GM12891 (cell line): Measurements from ENCODE around the gene EML1.

Source experiments
- DNase-seq: peaks from one replicate; pipeline ENCODE4 v3.0.0; 2011; ENCODE audit warnings: low spot score; ENCODE audit not compliant: insufficient read length
- FAIRE-seq: peaks from 2 replicates; lab custom pipeline; 2011; peaks lifted over from hg19 to GRCh38; lab: Jason Lieb, UNC
- PAX5 ChIP-seq: IDR thresholded peaks from 2 replicates; pipeline ENCODE4 v1.6.1; 2011; ENCODE audit warnings: low read length, moderate library complexity, mild to moderate bottlenecking; ENCODE audit not compliant: insufficient read depth, severe bottlenecking
- POLR2A ChIP-seq: IDR thresholded peaks from 2 replicates; pipeline ENCODE4 v1.6.1; 2011; ENCODE audit warnings: low read depth, low read length, control low read depth
- POLR2AphosphoS5 ChIP-seq: IDR thresholded peaks from 2 replicates; pipeline ENCODE4 v1.6.1; 2011; ENCODE audit warnings: low read depth, low read length, control low read depth
- POU2F2 ChIP-seq: IDR thresholded peaks from 2 replicates; pipeline ENCODE4 v1.6.1; 2011; ENCODE audit warnings: low read depth, mild to moderate bottlenecking, control low read depth, low read length, moderate library complexity
- SPI1 ChIP-seq: IDR thresholded peaks from 2 replicates; pipeline ENCODE4 v1.6.1; 2011; ENCODE audit warnings: low read depth, low read length, control low read depth
- TAF1 ChIP-seq: IDR thresholded peaks from 2 replicates; pipeline ENCODE4 v1.6.1; 2011; ENCODE audit warnings: low read depth, low read length, control low read depth

The EML1 gene

DNA sequence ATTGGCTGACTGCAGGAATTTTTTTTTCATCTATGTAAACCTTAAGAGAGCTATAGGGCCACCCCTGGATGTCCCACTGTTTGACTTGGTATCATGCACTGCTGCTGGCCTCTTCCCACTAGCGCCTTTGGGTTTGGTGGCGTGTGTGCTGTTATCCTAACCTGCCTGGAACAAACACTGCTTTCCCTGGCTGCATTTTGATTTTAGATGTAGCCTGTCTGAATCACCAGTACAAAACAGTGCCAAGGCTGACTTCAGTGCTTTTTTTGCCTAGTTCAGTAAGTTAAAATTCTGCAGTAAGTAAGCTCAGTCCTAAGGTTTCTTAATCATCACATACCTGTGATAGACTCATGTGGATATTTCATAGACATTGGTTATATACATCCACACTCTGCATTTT lies 99.2 kb downstream of the EML1 start:
- FAIRE-seq (no peak), DNase-seq (no peak)
- TF ChIP-seq POLR2AphosphoS5, result no peak
- no peak for TF ChIP-seq POU2F2
- no peak for TF ChIP-seq PAX5
- TF ChIP-seq SPI1, result no peak
- TF ChIP-seq POLR2A, result no peak
- TF ChIP-seq TAF1, result no peak

DNA sequence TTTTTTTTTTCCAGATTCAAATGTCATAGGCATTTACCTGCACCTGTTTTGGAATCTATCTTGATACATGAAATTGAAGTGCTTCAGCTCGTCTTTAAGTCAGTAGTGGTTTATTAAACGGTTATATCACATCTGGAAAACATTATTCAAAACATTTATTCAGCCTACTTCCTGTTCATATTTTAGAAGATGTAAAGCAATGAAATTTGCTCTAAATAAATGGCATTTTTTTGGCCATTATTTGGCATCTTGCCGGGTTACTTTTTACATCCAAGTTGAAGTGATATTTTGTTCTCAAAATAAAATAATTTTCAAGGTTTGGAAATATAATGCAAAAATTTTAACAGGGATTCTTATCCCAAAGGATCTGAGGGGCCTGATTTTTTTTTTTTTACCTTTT lies 103.1 kb downstream of the EML1 start:
- FAIRE-seq (no peak), DNase-seq (no peak)
- TF ChIP-seq POU2F2 (no peak), PAX5 (no peak), TAF1 (no peak), SPI1 (no peak), POLR2AphosphoS5 (no peak), POLR2A (no peak)

DNA sequence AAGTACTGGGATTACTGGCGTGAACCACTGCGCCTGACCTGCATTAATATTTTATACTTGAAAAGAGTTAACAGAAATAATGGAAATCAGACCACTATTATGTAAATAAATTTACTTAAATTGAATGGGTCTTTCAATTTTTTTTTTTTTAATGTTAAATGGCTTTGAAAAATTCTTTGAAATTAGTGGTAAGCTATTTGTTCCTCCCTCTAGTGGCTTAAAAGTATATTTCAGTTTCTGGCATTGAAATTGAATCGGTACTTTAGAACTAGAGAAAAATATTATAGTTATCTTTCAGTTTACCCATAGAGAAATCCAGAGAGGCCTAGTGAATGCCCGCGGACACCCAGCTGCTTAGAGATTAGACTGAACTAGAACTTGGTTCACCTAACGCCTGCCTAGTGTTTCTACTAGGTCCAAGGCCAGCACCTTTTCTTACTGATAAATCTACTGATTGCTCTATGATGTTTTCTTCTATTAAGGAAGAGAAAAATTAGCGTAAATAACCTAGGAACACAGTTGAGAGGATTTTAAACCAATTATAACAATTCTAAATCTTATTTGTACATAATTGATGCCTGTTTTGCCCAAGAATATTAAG lies 106.5 kb downstream of the EML1 start:
- no peak for FAIRE-seq
- no peak for DNase-seq

DNA sequence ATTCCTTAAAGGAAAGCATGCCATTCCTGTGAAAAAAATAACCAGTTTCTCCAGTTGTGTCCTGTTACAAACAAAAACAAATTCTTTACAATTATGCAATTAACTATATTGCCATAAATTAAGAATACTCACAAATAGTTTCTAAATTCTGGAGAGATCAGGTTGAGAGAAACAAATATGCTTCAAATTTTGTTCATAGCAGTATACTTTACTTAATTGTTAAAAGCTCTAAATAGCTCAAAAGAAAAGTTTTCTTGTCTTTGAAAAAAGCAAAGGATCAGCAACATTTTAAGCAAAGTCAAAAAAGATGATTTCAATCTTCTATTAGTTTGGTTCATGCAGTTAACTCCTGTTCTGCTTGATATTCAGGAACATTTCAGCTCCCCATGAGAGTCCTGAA lies 109.7 kb downstream of the EML1 start:
- no peak for FAIRE-seq
- DNase-seq, result no peak
- TF ChIP-seq POLR2AphosphoS5, result no peak

More for the DNA sequence above, 106.5 kb downstream of the EML1 start:
- no peak for TF ChIP-seq SPI1
- no peak for TF ChIP-seq POLR2AphosphoS5
- TF ChIP-seq POU2F2, result no peak
- TF ChIP-seq POLR2A, result no peak
- TF ChIP-seq TAF1, result no peak
- no peak for TF ChIP-seq PAX5

DNA sequence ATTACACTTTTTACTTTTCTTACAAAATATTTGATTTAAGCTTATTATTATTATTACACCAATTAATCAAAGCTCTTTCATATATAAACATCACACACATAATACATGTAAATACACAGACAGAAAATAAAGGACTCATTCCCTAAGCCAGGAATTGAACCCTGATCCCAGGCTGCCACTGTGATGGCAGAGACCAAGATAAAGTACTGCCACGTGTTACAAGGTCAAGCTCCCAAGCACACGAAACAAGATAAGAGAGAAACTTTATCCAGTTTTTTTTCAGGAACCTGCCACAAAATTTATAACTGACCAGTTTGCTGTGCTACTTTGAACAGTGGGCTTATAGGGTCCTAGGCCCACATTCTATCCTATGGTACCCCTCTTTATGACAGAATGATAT lies 111.3 kb downstream of the EML1 start:
- no peak for DNase-seq
- no peak for TF ChIP-seq POU2F2
- TF ChIP-seq TAF1, result no peak
- no peak for TF ChIP-seq POLR2AphosphoS5
- TF ChIP-seq PAX5, result no peak
- no peak for TF ChIP-seq POLR2A
- TF ChIP-seq SPI1, result no peak
- no peak for FAIRE-seq

DNA sequence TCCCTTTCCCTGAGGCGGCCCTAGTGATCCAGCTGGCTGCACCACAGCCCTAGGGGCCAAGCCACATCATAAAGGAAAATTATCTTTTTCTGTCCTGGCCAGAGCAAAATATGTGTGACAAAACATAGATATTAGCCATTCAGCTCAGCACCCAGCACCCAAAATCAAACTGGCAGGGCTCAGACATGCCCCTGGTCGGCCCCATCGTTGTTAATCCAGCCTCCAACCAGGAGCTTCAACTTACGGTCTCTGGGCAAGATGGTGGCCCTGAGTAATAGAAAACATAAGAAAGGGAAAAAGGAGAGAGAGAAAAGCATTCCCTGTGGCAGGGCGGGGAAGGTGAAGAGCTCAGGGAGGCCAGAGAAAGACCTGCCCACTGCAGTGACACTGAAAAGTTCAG lies 111.9 kb downstream of the EML1 start:
- DNase-seq, result no peak
- FAIRE-seq, result no peak
- TF ChIP-seq POLR2A (no peak), SPI1 (no peak), POLR2AphosphoS5 (no peak), PAX5 (no peak), TAF1 (no peak), POU2F2 (no peak)

DNA sequence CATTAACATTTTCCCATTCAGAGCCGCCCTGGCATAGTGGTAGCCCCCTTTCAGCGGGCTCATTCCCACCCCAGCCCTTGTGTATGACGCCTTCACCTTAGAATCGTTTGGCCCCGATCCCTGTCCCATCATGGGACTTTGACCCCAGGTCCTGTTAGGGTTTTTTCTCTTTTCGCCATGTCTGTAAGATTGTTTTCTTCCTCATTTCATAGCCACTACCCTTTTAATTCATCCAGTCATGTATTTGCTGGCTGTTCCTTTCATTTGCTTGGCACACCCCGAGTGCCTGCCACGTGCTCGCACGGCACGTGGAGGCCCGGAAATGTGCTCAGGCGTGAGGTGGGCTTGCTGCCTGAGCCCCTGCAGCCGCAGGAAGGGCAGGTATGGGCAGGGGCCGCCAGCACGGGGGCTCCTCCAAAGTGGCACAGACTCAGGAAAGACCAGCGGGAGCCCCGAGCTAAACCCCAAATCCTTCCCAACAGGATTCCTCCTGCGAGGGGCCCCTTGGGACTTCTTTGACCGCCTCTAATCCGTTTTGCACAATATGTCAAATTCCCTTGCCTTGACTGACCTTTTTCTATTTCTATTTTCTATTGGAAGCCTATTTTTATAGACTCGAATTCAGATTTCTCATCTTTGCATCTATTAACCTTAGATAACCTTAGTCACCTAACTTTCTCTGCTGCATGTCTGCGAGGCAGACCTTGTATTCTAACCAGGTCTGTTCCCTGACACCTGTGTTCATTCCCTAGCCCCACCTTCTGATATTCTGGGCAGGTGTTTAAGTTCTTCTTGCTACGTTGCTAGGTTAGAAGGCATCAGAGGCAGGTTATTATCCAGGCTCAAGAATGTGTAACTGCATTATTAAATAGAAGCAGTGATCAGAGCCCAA lies 114.8 kb downstream of the EML1 start:
- no peak for DNase-seq

DNA sequence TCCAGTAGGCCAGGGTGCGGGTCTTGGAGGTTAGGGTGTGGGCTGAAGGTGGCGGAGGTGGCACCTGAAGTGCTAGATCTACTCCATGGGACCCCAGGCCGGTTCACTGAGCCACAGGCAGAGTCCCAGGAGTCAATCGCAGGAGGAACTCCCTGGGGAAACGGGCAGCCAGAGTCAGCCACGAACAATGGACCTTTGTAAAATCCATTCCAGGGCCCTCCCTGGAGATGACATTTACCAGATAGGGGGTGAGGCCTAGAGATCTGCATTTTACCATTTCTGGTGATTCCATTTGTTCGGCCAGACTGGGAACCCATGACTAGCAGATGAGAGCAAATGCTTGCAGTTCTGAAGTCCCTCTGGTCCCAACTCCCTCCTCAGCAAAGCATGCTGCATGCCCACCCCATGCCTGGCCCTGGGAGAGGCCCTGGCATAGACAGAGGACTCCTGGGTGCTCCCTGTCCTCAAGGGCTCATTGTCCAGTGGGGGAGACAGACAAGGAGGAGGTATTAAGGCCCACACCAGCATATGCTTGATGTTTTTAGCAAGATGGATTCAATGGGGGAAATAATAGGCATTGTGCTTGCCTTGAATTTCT lies 115.5 kb downstream of the EML1 start:
- TF ChIP-seq PAX5, result no peak
- TF ChIP-seq TAF1, result no peak
- TF ChIP-seq POU2F2, result no peak
- TF ChIP-seq POLR2AphosphoS5, result no peak
- no peak for TF ChIP-seq SPI1
- no peak for TF ChIP-seq POLR2A
- DNase-seq, result no peak
- FAIRE-seq, result no peak

More for the DNA sequence above, 114.8 kb downstream of the EML1 start:
- no peak for FAIRE-seq
- TF ChIP-seq PAX5 (no peak), POLR2AphosphoS5 (no peak), POU2F2 (no peak)

DNA sequence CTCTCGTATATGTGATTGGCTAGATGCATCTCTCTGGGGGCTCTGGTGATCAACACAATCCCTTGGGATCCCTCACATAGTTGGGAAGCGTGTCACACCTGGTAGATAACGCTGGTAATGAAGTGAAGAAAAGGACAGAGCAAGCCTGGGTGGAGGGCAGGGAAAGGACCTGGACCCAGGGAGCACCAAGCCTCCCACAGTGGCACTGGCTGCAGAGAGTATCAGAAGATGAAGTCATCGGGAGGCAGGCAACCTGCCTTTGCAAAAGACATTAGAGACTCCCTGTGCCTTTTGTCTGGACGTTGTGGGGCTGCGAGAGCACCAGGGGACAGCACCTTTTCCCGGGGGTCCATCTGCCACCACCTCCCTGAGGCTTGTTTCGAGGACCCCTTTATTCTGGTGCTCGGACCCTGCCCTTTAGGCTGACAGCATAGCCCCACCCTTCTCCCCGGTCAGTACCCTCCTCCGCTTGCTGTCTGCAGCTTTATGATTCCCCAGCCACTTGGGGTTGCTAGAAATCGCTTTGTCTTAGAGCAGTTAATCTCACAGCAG lies 116.4 kb downstream of the EML1 start:
- DNase-seq, result no peak
- no peak for FAIRE-seq
- TF ChIP-seq POLR2AphosphoS5, result no peak
- TF ChIP-seq SPI1, result no peak
- no peak for TF ChIP-seq POLR2A
- no peak for TF ChIP-seq POU2F2
- no peak for TF ChIP-seq TAF1
- TF ChIP-seq PAX5, result no peak
